Epithelial cell of proximal tubule (primary cell): Measurements from ENCODE around the gene GTPBP10. TPM values are rescaled to one million over a fixed set of nuclear protein-coding genes. Genes with fewer than 3 reads are reported as not detected.

Source experiments
- DNase-seq: peaks from one replicate; pipeline ENCODE4 v3.0.0-alpha.2; 2011; ENCODE audit warnings: low read depth
- H3K4me3 ChIP-seq: 2 replicates; pipeline ENCODE4 v1.5.1; 2011; ENCODE audit warnings: low read depth, mild to moderate bottlenecking, low read length
- CTCF ChIP-seq: conservative IDR thresholded peaks from 2 replicates; pipeline ENCODE4 v1.5.1; 2012; ENCODE audit warnings: low read depth, mild to moderate bottlenecking, low read length
- total RNA-seq: library from RNA; depleted of rRNA; stranded (reverse); fragments of >200 nt; gene quantifications from 2 replicates; pipeline ENCODE4 v1.2.3, GENCODE V29; 2015

Gene GTPBP10
- total RNA-seq, 1 donor from 2014 or later, result 20.8 TPM

GRCh38 chr7:90396420-90396819 is 49.9 kb downstream of the GTPBP10 start:
- no peak overlapping the region for H3K4me3 ChIP-seq
- no peak for DNase-seq
- TF ChIP-seq CTCF, result no peak

- DNase-seq, result no peak
- no peak for TF ChIP-seq CTCF
- H3K4me3 ChIP-seq, result no peak overlapping the region
These were observed 55.5 kb downstream of the GTPBP10 start for GRCh38 chr7:90401989-90402388.

- no peak for DNase-seq
- TF ChIP-seq CTCF, result no peak
- H3K4me3 ChIP-seq, result peak overlapping the region; percentile 73
These were observed 56.3 kb downstream of the GTPBP10 start for GRCh38 chr7:90402785-90403173.

- peak; percentile 98 for DNase-seq
- TF ChIP-seq CTCF, result no peak
- peak within 1 kb of the TSS; percentile 73 for H3K4me3 ChIP-seq
These were observed 56.9 kb downstream of the GTPBP10 start, which contains the start of gene CLDN12 for GRCh38 chr7:90403174-90404113. TSS of gene CLDN12 (plus strand) at chr7:90403461. CDS start at chr7:90412677, 9,216 bp downstream.

- DNase-seq, result peak; percentile 25
- peak overlapping the region; percentile 73 for H3K4me3 ChIP-seq
- TF ChIP-seq CTCF, result no peak
These were observed 58.3 kb downstream of the GTPBP10 start for GRCh38 chr7:90404777-90405176.

GRCh38 chr7:90407484-90407821 is 60.9 kb downstream of the GTPBP10 start:
- no peak for TF ChIP-seq CTCF
- no peak for DNase-seq

GRCh38 chr7:90408142-90408541 is 61.6 kb downstream of the GTPBP10 start:
- no peak for DNase-seq

More at GRCh38 chr7:90407484-90407821, 60.9 kb downstream of the GTPBP10 start:
- no peak overlapping the region for H3K4me3 ChIP-seq

More at GRCh38 chr7:90408142-90408541, 61.6 kb downstream of the GTPBP10 start:
- H3K4me3 ChIP-seq, result no peak overlapping the region
- no peak for TF ChIP-seq CTCF
